Astrocyte (in vitro differentiated cells and primary cell): ENCODE measurements around the gene NIPBL.

Experiments used
- EZH2 ChIP-seq: IDR thresholded peaks from 2 replicates; pipeline ENCODE4 v1.6.1; 2012; ENCODE audit warnings: mild to moderate bottlenecking, low read length, inconsistent platforms; ENCODE audit not compliant: insufficient read depth
- TF ChIP-seq, protein P1 (sequence below): IDR thresholded peaks from 2 replicates; pipeline ENCODE4 v1.5.1; 2011; ENCODE audit warnings: low read depth, mild to moderate bottlenecking, inconsistent platforms, low read length, moderate library complexity; ENCODE audit not compliant: insufficient read depth

GRCh38 chr5:37077146-37077545 is 200.6 kb downstream of the NIPBL start:
- TF ChIP-seq, protein P1, sequence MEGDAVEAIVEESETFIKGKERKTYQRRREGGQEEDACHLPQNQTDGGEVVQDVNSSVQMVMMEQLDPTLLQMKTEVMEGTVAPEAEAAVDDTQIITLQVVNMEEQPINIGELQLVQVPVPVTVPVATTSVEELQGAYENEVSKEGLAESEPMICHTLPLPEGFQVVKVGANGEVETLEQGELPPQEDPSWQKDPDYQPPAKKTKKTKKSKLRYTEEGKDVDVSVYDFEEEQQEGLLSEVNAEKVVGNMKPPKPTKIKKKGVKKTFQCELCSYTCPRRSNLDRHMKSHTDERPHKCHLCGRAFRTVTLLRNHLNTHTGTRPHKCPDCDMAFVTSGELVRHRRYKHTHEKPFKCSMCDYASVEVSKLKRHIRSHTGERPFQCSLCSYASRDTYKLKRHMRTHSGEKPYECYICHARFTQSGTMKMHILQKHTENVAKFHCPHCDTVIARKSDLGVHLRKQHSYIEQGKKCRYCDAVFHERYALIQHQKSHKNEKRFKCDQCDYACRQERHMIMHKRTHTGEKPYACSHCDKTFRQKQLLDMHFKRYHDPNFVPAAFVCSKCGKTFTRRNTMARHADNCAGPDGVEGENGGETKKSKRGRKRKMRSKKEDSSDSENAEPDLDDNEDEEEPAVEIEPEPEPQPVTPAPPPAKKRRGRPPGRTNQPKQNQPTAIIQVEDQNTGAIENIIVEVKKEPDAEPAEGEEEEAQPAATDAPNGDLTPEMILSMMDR: no peak
- TF ChIP-seq EZH2: no peak
